ENCODE measurements around the gene ACTR1A.

- TF ChIP-seq GABPB1 (CRISPR knock-in tag; IDR thresholded peaks at IDR 0.05) (no peak), ZKSCAN1 (IDR thresholded peaks at IDR 0.05; ENCODE audit: low read depth, low read length) (no peak)
Measured at GRCh38 chr10:102453502-102453901, 49.0 kb downstream of the ACTR1A start.
